Stimulated activated CD4-positive, alpha-beta T cell treated with anti-CD3 and anti-CD28 coated beads, Interleukin-15, amount 100 ng/mL, for 24 hours (primary cell): Measurements from ENCODE around the gene TMEM229B.

Experiments
- DNase-seq: peaks from one replicate; pipeline ENCODE4 v3.0.0-alpha.2; 2020

Gene TMEM229B

DNA sequence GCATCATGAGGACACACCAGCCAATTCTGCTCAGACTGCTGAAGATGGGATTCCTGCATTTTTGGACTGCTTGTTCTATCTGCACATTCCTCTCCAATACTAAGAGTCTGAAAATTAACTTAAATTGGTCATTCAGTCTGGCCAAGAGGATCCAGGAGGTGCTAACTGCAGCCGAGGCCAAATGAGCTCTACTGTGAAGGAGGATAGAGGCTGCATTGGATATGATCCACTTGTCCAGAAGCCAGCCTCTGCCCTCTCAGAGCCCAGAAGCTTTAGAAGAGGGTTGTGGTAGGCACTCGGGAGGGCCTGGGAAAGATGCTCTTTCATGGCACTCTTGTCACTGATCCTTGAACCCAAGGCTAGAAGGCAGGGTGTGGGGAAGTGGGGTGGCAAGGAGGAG, 39.4 kb downstream of the TMEM229B start:
- DNase-seq, result no peak

DNA sequence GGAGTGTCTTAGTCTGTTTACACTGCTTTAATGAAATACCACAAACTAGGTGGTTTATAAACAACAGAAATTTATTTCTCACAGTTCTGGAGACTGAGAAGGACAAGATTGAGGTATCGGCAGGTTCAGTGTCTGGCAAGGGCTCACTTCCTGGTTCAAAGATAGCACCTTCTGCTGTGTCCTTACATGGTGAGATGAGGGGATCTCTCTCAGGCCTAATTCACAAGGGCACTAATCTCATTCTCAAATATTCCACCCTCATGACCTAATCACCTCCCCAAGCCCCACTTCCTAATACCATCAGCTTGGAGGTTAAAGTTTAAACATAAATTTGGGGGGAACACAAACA, 41.5 kb downstream of the TMEM229B start:
- no peak for DNase-seq

DNA sequence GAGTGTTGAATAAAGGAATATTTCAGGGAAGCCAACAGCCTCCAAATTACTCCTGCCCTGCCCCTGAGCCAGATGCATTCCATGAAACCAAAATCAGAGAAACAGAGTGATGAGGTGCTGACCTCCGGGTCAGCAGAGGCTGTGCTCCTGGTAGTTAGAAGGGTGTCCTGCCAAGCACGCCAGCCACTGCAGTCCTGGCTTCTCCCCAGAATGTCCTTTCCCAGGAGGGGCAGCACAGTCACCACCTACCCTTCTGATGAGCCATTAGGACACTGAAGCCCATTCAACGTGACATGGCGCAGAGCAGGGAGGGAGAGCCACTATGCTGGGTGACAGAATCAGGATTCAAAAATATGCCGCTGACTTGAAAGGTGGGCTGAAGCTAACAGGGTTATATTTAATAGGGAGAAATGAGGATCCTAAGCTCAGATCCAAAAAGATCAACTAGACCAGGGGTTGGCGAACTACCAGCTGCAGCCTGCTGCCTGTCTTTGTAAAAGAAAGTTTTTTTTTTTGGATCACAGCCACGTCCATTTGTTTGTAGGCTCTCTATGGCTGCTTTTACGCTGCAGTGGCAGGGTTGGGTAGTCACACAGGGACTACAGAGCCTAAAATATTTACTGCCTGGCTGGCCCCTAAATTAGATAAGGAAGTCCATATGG, 42.0 kb downstream of the TMEM229B start:
- no peak for DNase-seq

DNA sequence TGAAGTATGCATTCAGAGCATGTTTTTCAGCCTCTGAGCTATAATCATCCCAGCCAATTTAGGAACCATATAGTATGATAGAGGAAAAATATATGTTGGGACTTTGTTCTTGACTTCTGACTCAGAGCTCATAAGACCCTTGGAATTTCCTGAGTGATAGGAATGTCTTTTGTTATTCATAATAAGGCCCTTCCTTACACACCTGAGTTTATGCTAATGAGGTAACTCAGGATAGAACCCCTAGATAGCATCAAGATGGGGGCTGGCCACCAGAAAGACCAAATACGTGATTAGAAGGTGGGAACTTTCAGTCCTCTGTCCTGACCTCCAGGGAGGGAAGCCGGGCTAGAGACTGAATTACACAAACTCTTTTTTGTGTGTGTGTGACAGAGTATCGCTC, 44.1 kb downstream of the TMEM229B start:
- no peak for DNase-seq

DNA sequence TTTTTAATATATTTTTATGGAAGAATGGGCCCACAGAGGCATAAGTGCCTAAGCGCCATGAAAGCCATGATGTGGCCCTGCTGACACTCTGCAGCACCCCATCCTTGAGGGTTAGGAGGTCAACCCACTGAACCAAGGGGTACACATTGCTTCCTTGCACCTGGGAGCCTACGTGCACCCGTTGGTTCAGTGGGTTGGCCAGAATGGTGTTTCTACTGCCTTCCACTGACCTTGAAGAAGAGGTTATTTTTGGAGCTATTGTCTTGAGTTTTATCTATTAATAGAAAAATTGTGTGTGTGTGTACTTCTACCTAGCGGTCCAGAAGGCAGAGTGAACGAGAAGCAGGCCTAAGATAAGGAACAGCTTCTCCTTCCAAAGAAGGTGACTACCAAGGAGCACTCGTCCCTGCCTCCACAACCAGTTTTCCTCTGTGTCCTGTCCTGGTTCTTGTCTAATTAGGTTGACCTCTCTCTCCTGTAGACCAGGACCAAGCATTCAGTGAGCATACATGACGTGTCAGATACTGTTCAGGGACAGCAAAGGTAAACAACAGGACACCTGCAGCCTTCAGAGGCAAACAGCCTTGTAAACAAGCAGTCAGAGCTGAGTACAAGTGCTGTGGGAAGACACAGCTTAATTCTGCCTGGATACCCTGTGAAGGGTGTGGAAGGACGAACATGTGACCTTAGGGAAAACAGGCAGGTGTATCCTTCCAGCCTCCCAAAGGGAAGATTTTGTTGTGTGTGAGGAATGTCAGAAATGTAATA, 46.2 kb downstream of the TMEM229B start:
- DNase-seq, result no peak

DNA sequence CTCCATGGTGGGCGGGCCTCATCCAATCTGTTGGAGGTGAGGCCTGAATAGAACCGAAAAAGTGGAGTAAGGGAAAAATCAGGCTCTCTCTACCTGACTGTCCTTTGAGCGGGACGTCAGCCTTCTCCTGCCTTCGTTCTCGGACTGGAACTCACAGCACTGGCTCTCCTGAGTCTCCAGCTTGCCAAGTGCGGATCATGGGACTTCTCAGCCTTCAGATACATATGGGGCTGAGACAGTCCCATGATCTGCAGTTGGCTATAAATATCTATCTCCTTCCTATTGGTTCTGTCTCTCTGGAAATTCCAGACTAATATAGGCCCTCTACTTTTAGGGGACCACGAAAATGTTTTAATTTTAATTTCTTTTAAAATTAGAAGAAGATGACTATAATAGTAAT, 46.8 kb downstream of the TMEM229B start:
- no peak for DNase-seq

DNA sequence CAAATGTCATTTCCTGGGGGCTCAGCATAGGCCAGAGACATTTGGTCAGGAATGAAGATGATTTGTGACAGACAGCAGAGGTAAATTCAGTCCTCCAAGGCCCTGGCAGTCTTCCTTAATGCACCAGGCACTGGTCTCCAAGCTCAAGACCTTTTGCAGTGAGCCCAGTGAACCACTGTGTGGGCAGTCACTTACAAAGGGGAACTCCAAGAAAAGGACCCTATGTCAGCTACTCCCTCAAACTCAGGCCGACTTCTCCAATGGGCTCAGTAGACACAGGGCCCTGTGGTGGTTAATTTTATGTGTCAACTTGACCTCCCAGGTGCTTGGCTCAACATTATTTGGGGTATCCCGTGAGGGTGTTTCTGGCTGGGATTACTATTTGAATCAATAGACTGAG, 47.3 kb downstream of the TMEM229B start:
- DNase-seq, result no peak

DNA sequence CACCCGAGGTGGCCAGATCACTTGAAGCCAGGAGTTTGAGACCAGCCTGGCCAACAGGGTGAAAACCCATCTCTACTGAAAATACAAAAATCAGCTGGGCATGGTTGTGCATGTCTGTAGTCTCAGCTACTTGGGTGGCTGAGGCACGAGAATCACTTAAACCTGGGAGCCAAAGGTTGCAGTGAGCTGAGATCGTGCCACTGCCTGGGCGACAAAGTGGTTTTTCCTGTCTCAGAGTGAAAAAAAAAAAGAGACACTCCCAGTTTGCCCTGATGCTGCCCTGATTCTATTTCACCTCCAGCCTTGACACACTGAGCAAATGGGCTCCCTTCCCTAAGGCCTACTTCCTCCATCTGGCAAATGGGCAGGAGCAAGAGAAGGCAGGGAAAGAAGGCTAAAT, 48.0 kb downstream of the TMEM229B start:
- DNase-seq, result no peak

DNA sequence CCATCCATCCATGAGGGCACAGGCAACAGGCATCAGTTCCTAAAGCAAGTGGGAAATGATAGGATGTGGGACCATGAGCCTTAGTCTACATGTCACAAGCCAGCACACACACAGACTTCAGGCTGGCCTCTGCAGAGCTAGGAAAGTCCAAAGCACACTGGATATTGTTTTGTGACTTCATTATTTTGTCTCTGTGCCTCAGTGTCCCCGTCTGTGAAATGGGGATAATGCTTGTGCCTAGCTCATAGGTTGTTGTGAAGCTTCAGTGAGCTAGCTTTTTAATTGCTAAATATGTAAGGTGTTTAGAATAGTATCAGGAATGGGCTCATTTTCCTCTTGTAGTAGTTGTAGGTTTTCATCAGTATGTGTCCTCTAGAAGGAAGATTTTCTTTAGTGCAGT, 49.6 kb downstream of the TMEM229B start:
- DNase-seq, result no peak

DNA sequence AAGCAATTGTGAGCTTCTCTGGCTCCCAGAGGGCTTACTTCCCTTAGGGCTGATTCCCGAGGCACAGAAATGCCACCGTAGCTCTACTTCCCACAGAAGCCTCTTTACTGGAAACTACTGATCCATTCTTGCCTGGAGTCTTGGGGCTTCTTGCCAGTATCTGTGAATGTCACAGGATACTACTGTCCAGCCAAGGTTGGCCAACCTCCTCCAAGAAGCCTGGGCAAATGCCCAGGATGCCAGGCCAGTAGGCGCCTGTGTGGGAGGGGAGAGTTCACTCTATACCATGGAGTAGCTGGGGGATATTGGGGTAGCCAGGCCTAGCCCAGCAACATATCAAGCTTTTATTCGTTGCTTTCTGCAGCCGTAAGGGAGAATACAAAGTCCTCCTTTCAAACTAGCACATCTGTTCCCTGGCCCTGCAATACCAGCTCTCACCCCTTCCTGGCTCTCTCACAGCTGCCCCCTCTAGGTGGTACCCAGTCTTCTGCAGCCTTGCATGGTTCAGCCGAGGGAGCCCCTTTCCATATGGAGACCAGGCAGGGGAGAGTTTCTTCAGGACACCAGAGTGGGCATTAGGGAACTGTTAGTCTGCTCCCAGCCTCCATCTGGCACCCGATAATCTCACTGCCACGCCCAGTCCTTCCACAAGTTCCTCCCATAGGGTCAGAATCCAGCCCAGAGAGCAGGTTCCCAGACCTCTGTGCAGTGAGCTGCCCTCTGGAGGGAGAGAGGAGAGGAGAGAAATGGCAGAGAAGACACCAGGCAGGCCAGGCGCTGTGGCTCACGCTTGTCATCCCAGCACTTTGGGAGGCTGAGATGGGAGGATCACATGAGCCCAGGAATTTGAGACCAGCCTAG, 52.3 kb downstream of the TMEM229B start:
- no peak for DNase-seq

DNA sequence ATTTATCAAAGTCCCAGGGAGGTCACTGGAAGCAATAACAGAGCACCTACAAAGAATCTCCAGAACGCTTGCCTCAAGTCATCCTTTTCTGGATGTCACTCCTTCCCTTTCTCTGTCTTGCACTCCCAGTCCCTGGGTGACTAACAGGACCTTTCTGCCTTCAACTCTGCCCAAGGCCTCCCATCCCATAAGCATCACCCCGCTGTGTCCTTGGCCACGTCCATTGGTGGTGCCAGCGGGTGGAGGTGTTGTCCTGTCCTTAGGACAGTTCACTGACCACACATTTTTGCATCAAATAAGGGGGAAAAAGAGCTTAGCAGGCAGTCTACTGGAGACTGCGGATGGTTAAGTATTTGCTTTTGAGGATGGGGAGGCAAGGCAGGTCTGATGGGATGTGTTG, 52.9 kb downstream of the TMEM229B start:
- DNase-seq, result no peak

DNA sequence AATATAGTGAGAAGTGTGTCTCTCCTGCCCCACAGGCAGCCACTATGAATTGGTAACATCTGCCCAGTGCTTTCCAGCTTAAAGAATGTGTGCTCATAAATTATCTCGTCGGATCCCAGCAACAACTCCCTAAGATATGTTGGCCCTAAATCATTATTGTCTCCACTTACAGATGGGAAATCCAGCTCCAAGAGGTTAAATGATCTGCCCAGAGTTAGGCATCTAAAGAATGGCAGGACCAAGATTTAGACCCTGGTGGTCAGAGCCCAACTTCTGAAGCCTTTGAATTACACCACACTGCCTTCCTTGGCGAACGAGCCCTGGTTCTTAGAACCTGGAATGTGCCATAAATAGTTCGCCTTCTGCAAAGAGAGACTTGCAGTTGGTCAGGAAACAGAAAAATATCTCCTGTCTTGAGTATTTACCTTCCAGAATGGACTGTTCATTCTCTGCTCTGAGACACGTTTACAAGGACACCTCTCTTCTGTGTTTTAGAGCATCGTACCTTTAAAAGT, 56.4 kb downstream of the TMEM229B start:
- DNase-seq, result no peak

DNA sequence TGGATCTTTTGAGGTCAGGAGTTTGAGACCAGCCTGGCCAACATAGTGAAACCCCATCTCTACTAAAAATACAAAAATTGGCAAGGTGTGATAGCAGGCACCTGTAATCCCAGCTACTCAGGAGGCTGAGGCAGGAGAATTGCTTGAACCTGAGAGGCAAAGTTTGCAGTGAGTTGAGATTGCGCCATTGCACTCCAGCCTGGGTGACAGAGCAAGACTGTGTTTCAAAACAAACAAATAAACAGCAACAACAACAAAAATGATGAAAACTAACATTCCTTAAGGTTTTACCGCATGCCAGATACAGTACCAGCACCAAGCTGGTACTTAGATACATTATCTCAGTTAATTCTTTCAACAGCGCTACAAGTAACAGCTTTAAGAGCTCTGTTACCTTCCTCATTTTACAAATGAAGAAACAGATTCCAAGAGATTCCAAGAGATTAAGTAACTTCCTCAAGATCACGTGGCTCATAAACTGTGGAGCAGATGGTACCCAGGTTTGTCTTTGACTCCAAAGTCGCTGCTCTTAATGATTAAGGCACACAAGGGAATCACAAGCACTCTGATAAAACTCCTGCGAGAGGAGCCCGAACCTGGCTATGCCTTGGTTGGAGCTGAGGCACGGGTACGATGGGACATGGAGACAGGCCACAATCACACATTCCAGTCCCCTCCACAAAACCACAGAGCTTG, 58.9 kb downstream of the TMEM229B start:
- DNase-seq, result no peak

DNA sequence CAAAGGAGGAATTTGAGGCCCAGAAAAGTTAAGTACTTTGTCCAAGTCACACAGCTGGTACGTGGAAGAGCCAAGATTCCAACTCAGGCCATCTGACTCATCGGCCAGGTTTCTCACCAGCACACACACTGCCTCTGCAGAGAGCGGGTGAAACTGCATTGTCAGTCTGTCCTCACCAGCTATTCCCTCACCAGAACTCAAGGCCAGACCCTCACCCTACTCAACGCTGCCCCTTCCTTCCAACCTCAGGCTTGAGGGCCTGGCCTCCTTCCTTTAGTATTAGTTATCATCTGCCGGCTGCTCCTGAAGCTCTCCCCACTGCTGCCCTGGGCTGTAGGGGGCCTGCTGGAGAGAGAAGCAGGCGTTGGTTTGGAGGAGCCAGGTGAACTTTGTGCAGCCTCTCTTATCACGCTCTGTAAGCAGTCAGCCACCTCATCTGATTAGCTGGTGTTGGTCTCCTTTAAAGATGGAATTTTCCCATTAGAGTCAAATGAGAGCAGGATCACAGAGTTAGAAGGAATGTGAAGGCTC, 60.0 kb downstream of the TMEM229B start:
- DNase-seq, result no peak

DNA sequence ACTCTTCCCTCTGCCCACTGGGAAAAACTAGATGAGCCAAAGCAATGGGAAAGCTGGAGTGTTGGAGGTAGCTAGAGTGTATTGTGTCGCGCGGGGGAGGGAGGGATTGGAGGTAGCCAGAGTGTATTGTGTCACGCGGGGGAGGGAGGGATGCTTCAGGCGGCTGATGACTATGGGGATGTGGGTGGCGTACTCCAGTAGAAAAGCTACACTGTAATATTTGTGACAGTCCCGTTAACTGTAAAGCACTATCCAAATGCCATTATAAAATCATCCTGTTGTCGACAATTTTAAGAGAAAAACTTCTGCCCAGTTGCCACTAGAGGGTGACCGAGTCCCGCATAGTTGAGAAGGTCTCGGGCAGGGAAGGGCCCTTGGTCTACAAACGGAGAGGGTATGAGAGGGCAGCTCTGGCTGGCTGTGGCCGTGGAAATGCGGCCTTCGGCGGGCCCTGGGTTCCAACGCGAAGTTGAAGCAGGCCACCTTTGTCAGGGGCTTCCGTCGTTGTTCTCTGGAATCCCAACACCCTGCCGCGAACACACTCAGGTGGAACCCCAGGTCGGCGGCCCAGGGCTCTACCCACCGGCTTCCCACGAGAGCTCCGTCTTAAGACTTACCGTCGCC, 61.4 kb downstream of the TMEM229B start:
- DNase-seq, result peak; percentile 81

DNA sequence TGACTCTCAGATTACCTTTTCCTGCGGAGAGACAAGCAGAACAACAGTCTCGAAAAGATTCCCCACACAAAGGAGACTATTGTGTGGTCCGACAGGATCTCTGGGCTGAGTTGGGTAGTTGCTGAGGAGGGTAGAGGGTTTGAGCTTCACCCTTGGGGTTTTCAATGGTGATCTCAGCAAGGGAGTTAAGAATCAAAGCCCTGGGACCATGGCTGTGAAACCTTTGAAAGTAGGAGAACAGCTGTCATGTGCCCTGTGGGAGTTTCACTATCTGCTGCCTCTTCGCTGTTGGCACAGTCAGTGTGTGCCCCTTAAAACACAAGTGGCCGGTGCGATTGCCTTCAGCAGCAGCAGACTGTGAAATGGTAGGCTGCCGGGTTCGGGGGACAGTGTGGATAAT, 62.4 kb downstream of the TMEM229B start:
- no peak for DNase-seq

DNA sequence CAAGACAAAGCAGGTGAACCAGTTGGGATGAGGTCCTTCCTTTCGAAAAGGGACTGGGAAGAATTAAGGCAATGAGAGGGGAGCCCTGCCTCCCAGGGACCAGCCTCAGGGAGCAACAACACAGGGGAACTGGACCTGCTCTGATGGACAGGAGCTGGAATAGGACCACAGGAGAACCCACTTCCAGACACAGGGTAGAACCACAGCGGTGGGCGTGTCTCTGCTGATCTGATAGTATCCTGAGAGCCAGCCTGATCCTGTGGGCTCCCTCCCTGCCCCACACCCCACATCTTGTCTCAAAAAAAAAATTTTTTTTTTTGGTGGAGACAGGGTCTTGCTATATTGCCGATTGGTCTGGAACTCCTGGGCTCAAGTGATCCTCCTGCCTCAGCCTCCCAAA, 62.9 kb downstream of the TMEM229B start:
- DNase-seq, result no peak

DNA sequence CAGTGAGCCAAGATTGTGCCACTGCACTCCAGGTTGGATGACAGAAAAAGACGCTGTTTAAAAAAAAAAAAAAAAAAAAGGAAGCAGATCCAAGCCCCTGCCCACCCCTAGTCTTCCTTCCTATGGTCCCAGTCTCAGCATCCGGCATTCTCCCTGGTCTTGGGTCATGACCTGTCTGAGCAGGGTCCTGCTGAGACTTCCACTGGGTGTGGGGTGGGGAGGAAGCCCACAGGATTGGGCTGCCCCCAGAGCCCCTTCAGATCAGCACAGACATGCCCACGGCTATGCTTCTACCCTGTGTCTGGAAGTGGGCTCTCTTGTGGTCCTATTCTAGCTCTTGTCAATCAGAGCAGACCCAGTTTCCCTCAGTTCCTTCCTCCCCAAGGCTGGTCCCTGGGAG, 64.0 kb downstream of the TMEM229B start:
- DNase-seq, result no peak

DNA sequence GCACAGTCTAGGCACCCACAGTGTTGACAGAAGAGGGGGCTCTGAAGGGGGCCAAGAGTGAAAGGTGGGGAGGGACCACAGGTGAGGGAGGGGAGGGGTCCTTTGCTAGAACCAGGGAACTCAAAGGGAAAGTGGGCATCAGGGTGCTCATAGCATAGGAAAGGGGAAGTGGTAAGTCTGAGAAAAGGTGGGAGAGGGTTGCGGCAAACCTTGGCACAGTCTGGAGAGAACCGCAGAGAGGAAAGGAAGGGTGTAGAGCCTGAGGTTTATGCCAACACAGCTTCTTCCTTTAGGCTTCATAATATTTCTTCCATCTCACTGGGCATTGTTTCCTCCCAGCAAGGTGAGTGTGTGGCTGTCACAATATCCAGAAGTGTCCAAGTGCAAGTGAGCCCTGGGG, 65.1 kb downstream of the TMEM229B start:
- no peak for DNase-seq

DNA sequence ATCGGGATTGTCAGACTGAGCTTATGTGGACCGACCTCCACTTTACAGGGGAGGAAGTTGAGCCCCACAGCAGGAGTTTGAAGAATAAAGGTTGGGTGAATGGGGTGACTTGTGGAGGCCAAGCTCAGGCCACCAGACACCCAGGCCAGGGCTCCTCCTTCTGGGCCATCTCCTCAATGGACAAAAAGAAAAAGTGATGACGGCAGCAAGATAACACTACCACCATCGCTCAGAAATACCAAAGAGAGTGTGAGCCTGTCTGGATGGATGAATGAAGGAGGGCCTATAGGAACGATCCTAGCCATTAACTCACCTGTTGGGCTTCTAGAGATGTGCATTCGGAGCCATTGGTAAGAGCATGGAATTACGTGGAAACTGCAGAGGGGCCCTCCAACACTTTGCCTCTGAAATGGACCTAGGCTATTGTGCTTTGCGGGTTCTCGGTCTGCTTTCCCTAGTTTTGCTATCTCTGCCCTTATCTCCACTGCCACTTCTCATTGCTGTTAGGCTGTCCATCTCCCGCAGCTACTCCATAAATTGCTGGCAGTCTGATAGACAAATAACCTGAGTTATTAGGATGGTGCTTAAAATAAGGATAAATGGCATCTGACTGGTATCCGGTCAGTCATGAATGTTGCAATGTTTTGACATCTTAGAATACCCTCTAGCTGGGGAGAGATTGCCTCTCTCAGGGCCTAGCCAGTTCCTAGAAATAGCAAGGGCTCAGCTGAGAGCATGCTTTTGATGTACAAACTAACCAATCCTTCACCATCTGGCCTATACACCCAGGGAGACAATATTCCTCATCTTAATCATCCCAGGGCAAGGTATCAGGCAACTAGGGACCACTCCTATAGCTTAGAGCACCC, 66.9 kb downstream of the TMEM229B start:
- no peak for DNase-seq
